ENCODE results near the gene NDUFV1. TPM values are rescaled to one million over a fixed set of nuclear protein-coding genes. Genes with fewer than 3 reads are reported as not detected.
A peak's percentile ranks its signal among the peaks of the same experiment; 100 is the strongest.

NDUFV1 gene
- total and polyA plus RNA-seq, 9 of the 15 experiments (the other 6 are each of a cell fraction or from before 2014, with no cell fraction given), result 10.8 to 423 (median 209) TPM

DNA sequence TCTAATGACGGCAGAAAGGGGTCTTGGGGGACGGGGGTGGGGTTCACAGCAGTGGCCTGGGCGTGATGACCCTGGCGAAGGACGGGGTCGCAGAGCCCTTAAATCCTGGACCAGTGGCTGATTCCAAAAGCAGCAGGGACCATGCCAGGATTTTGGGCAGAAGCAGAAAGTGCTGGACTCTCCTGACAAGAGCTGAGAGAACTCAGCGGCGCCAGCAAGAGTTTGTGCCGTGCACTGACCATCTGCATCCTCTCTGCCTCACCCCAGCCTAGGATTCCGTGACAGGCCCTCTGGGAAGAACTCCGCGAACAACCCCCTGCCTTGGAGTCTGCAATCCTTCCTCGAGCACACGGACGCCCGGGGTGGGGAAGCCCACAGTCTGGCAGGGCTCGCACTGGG is 644 bp upstream of the NDUFV1 start (continued):
- TF ChIP-seq CREB3L1 (IDR thresholded peaks at IDR 0.05; ENCODE audit: borderline replicate concordance, low read depth) (no peak), PML (IDR thresholded peaks at IDR 0.05; ENCODE audit: low read length) (no peak), ZNF444 (CRISPR knock-in tag; IDR thresholded peaks at IDR 0.05) (no peak), ELK3 (CRISPR knock-in tag; IDR thresholded peaks at IDR 0.05) (no peak), NR4A1 (CRISPR knock-in tag; IDR thresholded peaks at IDR 0.05) (0 out of 2 replicates have a peak, but pooled peaks have one; percentile 19), NR4A1 (tag; IDR thresholded peaks at IDR 0.05) (no peak), ELF1 (tag; IDR thresholded peaks at IDR 0.05) (no peak), FUS (optimal IDR thresholded peaks at IDR 0.05; ENCODE audit: low read depth, low read length) (no peak), KHSRP (IDR thresholded peaks at IDR 0.05) (no peak), COPS2 (conservative IDR thresholded peaks at IDR 0.05) (no peak), U2AF1 (optimal IDR thresholded peaks at IDR 0.05; ENCODE audit: low read depth, low read length) (no peak), MITF (IDR thresholded peaks at IDR 0.05) (0 out of 2 replicates have a peak, but pooled peaks have one; percentile 3), ATF7 (IDR thresholded peaks at IDR 0.05) (no peak), RFX5 (IDR thresholded peaks at IDR 0.05; ENCODE audit: low read depth, low read length) (no peak), GTF3C2 (IDR thresholded peaks at IDR 0.05; ENCODE audit: borderline replicate concordance, extremely low read depth, insufficient read length) (no peak), FOXK1 (CRISPR knock-in tag; IDR thresholded peaks at IDR 0.05; ENCODE audit: borderline replicate concordance) (0 out of 2 replicates have a peak, but pooled peaks have one; percentile 56), ZNF766 (CRISPR knock-in tag; conservative IDR thresholded peaks at IDR 0.05) (no peak), NCOR1 (IDR thresholded peaks at IDR 0.05) (no peak), ZFPM2 (CRISPR knock-in tag; IDR thresholded peaks at IDR 0.05) (no peak)
- TF ChIP-seq, protein P1, sequence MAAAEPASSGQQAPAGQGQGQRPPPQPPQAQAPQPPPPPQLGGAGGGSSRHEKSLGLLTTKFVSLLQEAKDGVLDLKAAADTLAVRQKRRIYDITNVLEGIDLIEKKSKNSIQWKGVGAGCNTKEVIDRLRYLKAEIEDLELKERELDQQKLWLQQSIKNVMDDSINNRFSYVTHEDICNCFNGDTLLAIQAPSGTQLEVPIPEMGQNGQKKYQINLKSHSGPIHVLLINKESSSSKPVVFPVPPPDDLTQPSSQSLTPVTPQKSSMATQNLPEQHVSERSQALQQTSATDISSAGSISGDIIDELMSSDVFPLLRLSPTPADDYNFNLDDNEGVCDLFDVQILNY (CRISPR knock-in tag; IDR thresholded peaks at IDR 0.05), result no peak
